Kidney (tissue), 14 donors: ENCODE data around the gene PADI1. TPM values are rescaled to one million over a fixed set of nuclear protein-coding genes. Genes with fewer than 3 reads are reported as not detected.

Experiments
- DNase-seq, 5 donors: peaks; one replicate each; pipeline ENCODE4 v3.0.0-alpha.2; 2013 to 2020
- FAIRE-seq: peaks from 2 replicates; lab custom pipeline; 2012; peaks lifted over from hg19 to GRCh38; lab: Jason Lieb, UNC
- H3K27ac ChIP-seq, 2 donors: one replicate each; pipeline ENCODE4 v1.7.0; 2013; ENCODE audit warnings: low read depth in 2 of 2, low read length in 2 of 2, inconsistent platforms in 1 of 2
- H3K27me3 ChIP-seq: one replicate; pipeline ENCODE4 v1.7.1; 2013; ENCODE audit warnings: low read length, inconsistent platforms; ENCODE audit not compliant: control insufficient read depth, insufficient read depth
- H3K36me3 ChIP-seq, 3 donors: one replicate each; pipeline versions ENCODE4 v1.7.0 to v1.7.1; 2013; ENCODE audit warnings: low read length in 3 of 3, control low read depth in 1 of 3, inconsistent platforms in 1 of 3; ENCODE audit not compliant: insufficient read depth in 3 of 3, control insufficient read depth in 2 of 3
- H3K4me1 ChIP-seq, 3 donors: one replicate each; pipeline versions ENCODE4 v1.7.0 to v1.7.1; 2013; ENCODE audit warnings: low read length in 3 of 3, inconsistent platforms in 1 of 3, low read depth in 1 of 3; ENCODE audit not compliant: control insufficient read depth in 2 of 3, insufficient read depth in 2 of 3
- H3K4me3 ChIP-seq, 3 donors: one replicate each; pipeline versions ENCODE4 v1.7.0 to v1.8.1; 2013; ENCODE audit warnings: low read length in 3 of 3, control low read depth in 1 of 3, inconsistent platforms in 1 of 3
- H3K9ac ChIP-seq, 3 donors: one replicate each; pipeline versions ENCODE4 v1.7.0 to v1.7.1; 2013; ENCODE audit warnings: low read length in 3 of 3, control low read depth in 1 of 3, inconsistent platforms in 1 of 3
- H3K9me3 ChIP-seq, 3 donors: one replicate each; pipeline versions ENCODE4 v1.7.0 to v1.7.1; 2013; ENCODE audit warnings: low read length in 3 of 3, control low read depth in 1 of 3, inconsistent platforms in 1 of 3; ENCODE audit not compliant: control insufficient read depth in 2 of 3, insufficient read depth in 1 of 3
- CTCF ChIP-seq: IDR thresholded peaks from 3 replicates; pipeline ENCODE4 v1.5.1; 2012; ENCODE audit warnings: mild to moderate bottlenecking, moderate library complexity, borderline replicate concordance; ENCODE audit not compliant: insufficient read depth; ENCODE audit errors: extremely low read depth
- intact Hi-C: fragments of 100-400 bp; cut with DNase I; formaldehyde crosslinking; loops from one replicate; pipeline ENCODE4 v1.11.1; 2022
- polyA plus RNA-seq: library from polyadenylated mRNA; stranded (reverse); fragments of 350-450 nt; fragmentation: Illumina TruSeq; extraction: RNeasy Lipid Tissue Mini Kit (QIAGEN cat#74804); gene quantifications from one replicate; pipeline ENCODE4 v1.2.3, GENCODE V29; 2014; ENCODE audit warnings: low read depth, low replicate concordance; ENCODE audit not compliant: insufficient read depth
- total RNA-seq: library from RNA; stranded (reverse); fragmentation: NEBNext Ultra II Directional; extraction: Animal tissue kit (Norgen Biotek cat#: 25700); gene quantifications from one replicate; pipeline ENCODE4 v1.2.1, GENCODE V29; 2021
- donor health status: control.
- donor health status: control.
- donor health status: control.
- donor health status: control.
- donor health status: control.
- donor health status: DM: yes; HTN: yes; CAD: no.
- donor health status: Normal renal cell carcinoma (clear cell type).

Gene PADI1
- total and polyA plus RNA-seq, 2 donors from 2014 or later, result 1.3 TPM; not detected in 1

- no peaks in the 10 kb centered on the region for H3K9me3 ChIP-seq
- H3K27ac ChIP-seq, result no peak overlapping the region
- H3K4me1 ChIP-seq, result no peaks in the 10 kb centered on the region
- no peak for TF ChIP-seq CTCF
- DNase-seq, result no peak
- intact Hi-C loops, result no loop called here
- H3K27me3 ChIP-seq, result no peaks in the 10 kb centered on the region
- H3K9ac ChIP-seq, result no peak overlapping the region
- H3K4me3 ChIP-seq, result no peak overlapping the region
- no peaks in the 10 kb centered on the region for H3K36me3 ChIP-seq
- FAIRE-seq, result no peak
Observed at GRCh38 chr1:17280894-17281293, 76.0 kb downstream of the PADI1 start.

- FAIRE-seq (no peak), DNase-seq (no peak)
- TF ChIP-seq CTCF, result no peak
- H3K9ac ChIP-seq, result no peak overlapping the region
- no peaks in the 10 kb centered on the region for H3K27me3 ChIP-seq
- intact Hi-C loops, result no loop called here
- no peaks in the 10 kb centered on the region for H3K4me1 ChIP-seq
- H3K4me3 ChIP-seq, result no peak overlapping the region
- no peaks in the 10 kb centered on the region for H3K36me3 ChIP-seq
- H3K27ac ChIP-seq, result no peak overlapping the region
- H3K9me3 ChIP-seq, result no peaks in the 10 kb centered on the region
Observed at GRCh38 chr1:17281775-17282181, 76.8 kb downstream of the PADI1 start.

GRCh38 chr1:17282836-17283235 is 77.9 kb downstream of the PADI1 start:
- intact Hi-C loops, result no loop called here
- DNase-seq (no peak), FAIRE-seq (no peak)
- H3K27ac ChIP-seq, result no peak overlapping the region
- no peaks in the 10 kb centered on the region for H3K9me3 ChIP-seq
- H3K27me3 ChIP-seq, result no peaks in the 10 kb centered on the region
- TF ChIP-seq CTCF, result no peak
- no peak overlapping the region for H3K4me3 ChIP-seq
- H3K36me3 ChIP-seq, result no peaks in the 10 kb centered on the region
- H3K4me1 ChIP-seq, result no peaks in the 10 kb centered on the region
- H3K9ac ChIP-seq, result no peak overlapping the region

- H3K27me3 ChIP-seq, result no peaks in the 10 kb centered on the region
- H3K9ac ChIP-seq, result no peak overlapping the region
- intact Hi-C loops, result no loop called here
- DNase-seq, result no peak
- no peak for TF ChIP-seq CTCF
- H3K36me3 ChIP-seq, result no peaks in the 10 kb centered on the region
- H3K27ac ChIP-seq, result no peak overlapping the region
- FAIRE-seq, result no peak
- H3K4me1 ChIP-seq, result no peaks in the 10 kb centered on the region
- H3K4me3 ChIP-seq, result no peak overlapping the region
- H3K9me3 ChIP-seq, result no peaks in the 10 kb centered on the region
Observed at GRCh38 chr1:17286646-17287045, 81.7 kb downstream of the PADI1 start.
